H9 (cell line): ENCODE results near the gene OSBPL8. TPM values are rescaled to one million over a fixed set of nuclear protein-coding genes. Genes with fewer than 3 reads are reported as not detected.

Experiments used
- DNase-seq: peaks from one replicate; pipeline ENCODE4 v3.0.0-alpha.2; 2017
- H2AFZ ChIP-seq: one replicate; pipeline ENCODE4 v1.6.1; 2013; ENCODE audit warnings: mild to moderate bottlenecking, low read length, control low read depth, moderate library complexity
- H2AK5ac ChIP-seq: 2 replicates; pipeline ENCODE4 v1.6.1; 2013; ENCODE audit warnings: low read length, control low read depth, mixed read lengths; ENCODE audit not compliant: insufficient read length
- H2BK120ac ChIP-seq: one replicate; pipeline ENCODE4 v1.6.1; 2013; ENCODE audit warnings: low read depth, mild to moderate bottlenecking, low read length, control low read depth, inconsistent platforms; ENCODE audit not compliant: poor library complexity, severe bottlenecking
- H2BK12ac ChIP-seq: 2 replicates; pipeline ENCODE4 v1.6.1; 2013; ENCODE audit warnings: low read length, control low read depth, mixed read lengths, low read depth; ENCODE audit not compliant: insufficient read length
- H2BK15ac ChIP-seq: 2 replicates; pipeline ENCODE4 v1.6.1; 2013; ENCODE audit warnings: low read depth, low read length, control low read depth
- H2BK20ac ChIP-seq: one replicate; pipeline ENCODE4 v1.6.1; 2013; ENCODE audit warnings: low read depth, mild to moderate bottlenecking, low read length, control low read depth, inconsistent platforms; ENCODE audit not compliant: poor library complexity, severe bottlenecking
- H2BK5ac ChIP-seq: 2 replicates; pipeline ENCODE4 v1.6.1; 2013; ENCODE audit warnings: low read length, control low read depth, mixed read lengths; ENCODE audit not compliant: insufficient read length
- H3K14ac ChIP-seq: 2 replicates; pipeline ENCODE4 v1.6.1; 2013; ENCODE audit warnings: low read length, control low read depth; ENCODE audit not compliant: insufficient read depth
- H3K18ac ChIP-seq: 2 replicates; pipeline ENCODE4 v1.6.1; 2013; ENCODE audit warnings: low read depth, mild to moderate bottlenecking, mixed read lengths, low read length, control low read depth; ENCODE audit not compliant: insufficient read length
- H3K23ac ChIP-seq: 2 replicates; pipeline ENCODE4 v1.6.1; 2013; ENCODE audit warnings: low read length, control low read depth, mixed read lengths, low read depth; ENCODE audit not compliant: insufficient read length
- H3K23me2 ChIP-seq: 2 replicates; pipeline ENCODE4 v1.6.1; 2013; ENCODE audit warnings: low read depth, mild to moderate bottlenecking, mixed read lengths, low read length, control low read depth; ENCODE audit not compliant: insufficient read length, poor library complexity, severe bottlenecking
- H3K27ac ChIP-seq: 2 replicates; pipeline ENCODE4 v1.5.1; 2013; ENCODE audit warnings: low read length, control low read depth, mixed read lengths, low read depth; ENCODE audit not compliant: insufficient read length
- H3K27me3 ChIP-seq: 2 replicates; pipeline ENCODE4 v1.6.1; 2013; ENCODE audit warnings: low read length, control low read depth, inconsistent platforms; ENCODE audit not compliant: insufficient read depth
- H3K4ac ChIP-seq: 2 replicates; pipeline ENCODE4 v1.6.1; 2013; ENCODE audit warnings: low read depth, mild to moderate bottlenecking, control low read depth, inconsistent platforms, low read length, moderate library complexity
- H3K4me1 ChIP-seq: 2 replicates; pipeline ENCODE4 v1.6.1; 2013; ENCODE audit warnings: low read length, control low read depth, inconsistent platforms; ENCODE audit not compliant: insufficient read depth
- H3K4me2 ChIP-seq: 2 replicates; pipeline ENCODE4 v1.6.1; 2013; ENCODE audit warnings: low read length, control low read depth, mixed read lengths; ENCODE audit not compliant: insufficient read length, insufficient read depth
- H3K56ac ChIP-seq: 2 replicates; pipeline ENCODE4 v1.6.1; 2013; ENCODE audit warnings: low read depth, mild to moderate bottlenecking, mixed read lengths, low read length, control low read depth; ENCODE audit not compliant: insufficient read length
- H3K79me1 ChIP-seq: 2 replicates; pipeline ENCODE4 v1.6.1; 2013; ENCODE audit warnings: low read depth, mild to moderate bottlenecking, moderate library complexity, low read length, control low read depth, inconsistent platforms; ENCODE audit not compliant: insufficient read depth, poor library complexity, severe bottlenecking
- H3K79me2 ChIP-seq: 2 replicates; pipeline ENCODE4 v1.6.1; 2013; ENCODE audit warnings: low read length, control low read depth, inconsistent platforms; ENCODE audit not compliant: insufficient read depth
- H3K9ac ChIP-seq: 2 replicates; pipeline ENCODE4 v1.6.1; 2013; ENCODE audit warnings: low read length, control low read depth, mixed read lengths; ENCODE audit not compliant: insufficient read length; ENCODE audit errors: extremely low read depth
- H3K9me3 ChIP-seq: one replicate; pipeline ENCODE4 v1.6.1; 2013; ENCODE audit warnings: low read depth, low read length, inconsistent platforms; ENCODE audit not compliant: control insufficient read depth
- H3T11ph ChIP-seq: one replicate; pipeline ENCODE4 v1.6.1; 2013; ENCODE audit warnings: mild to moderate bottlenecking, low read length, control low read depth, inconsistent platforms
- H4K20me1 ChIP-seq: one replicate; pipeline ENCODE4 v1.6.1; 2013; ENCODE audit not compliant: control insufficient read depth, insufficient read length, insufficient read depth
- H4K5ac ChIP-seq: 2 replicates; pipeline ENCODE4 v1.6.1; 2013; ENCODE audit warnings: low read depth, mild to moderate bottlenecking, mixed read lengths, low read length, control low read depth; ENCODE audit not compliant: insufficient read length
- H4K8ac ChIP-seq: replicated peaks from 2 replicates; pipeline ENCODE4 v1.6.1; 2013; ENCODE audit warnings: low read length, control low read depth, mixed read lengths, low read depth; ENCODE audit not compliant: insufficient read length
- H4K91ac ChIP-seq: 2 replicates; pipeline ENCODE4 v1.6.1; 2013; ENCODE audit warnings: low read depth, mild to moderate bottlenecking, moderate library complexity, mixed read lengths, low read length, control low read depth; ENCODE audit not compliant: insufficient read length
- H3K27ac Mint-ChIP-seq, 3 experiments: 2 replicates in 2 of 3; 3 replicates in 1 of 3; pipeline ENCODE4 v1.8.0; 2020 to 2021; ENCODE audit warnings: mixed read lengths in 3 of 3, mild to moderate bottlenecking in 1 of 3, moderate library complexity in 1 of 3
- H3K27me3 Mint-ChIP-seq: 2 replicates; pipeline ENCODE4 v1.8.0; 2021; ENCODE audit warnings: low read depth, mild to moderate bottlenecking, moderate library complexity, mixed read lengths
- H3K36me3 Mint-ChIP-seq, 3 experiments: 2 replicates in 2 of 3; 3 replicates in 1 of 3; pipeline ENCODE4 v1.8.0; 2020 to 2021; ENCODE audit warnings: low read depth in 3 of 3, mixed read lengths in 3 of 3; ENCODE audit not compliant: insufficient read depth in 1 of 3
- H3K4me1 Mint-ChIP-seq, 2 experiments: 2 replicates each; pipeline ENCODE4 v1.8.0; 2020; ENCODE audit warnings: mixed read lengths in 2 of 2
- H3K4me3 Mint-ChIP-seq, 2 experiments: 2 replicates in 1 of 2; 3 replicates in 1 of 2; pipeline ENCODE4 v1.8.0; 2020 to 2021; ENCODE audit warnings: mild to moderate bottlenecking in 2 of 2, mixed read lengths in 2 of 2, moderate library complexity in 1 of 2
- H3K9me3 Mint-ChIP-seq, 2 experiments: 2 replicates in 1 of 2; 3 replicates in 1 of 2; pipeline ENCODE4 v1.8.0; 2020; ENCODE audit warnings: mild to moderate bottlenecking in 2 of 2, mixed read lengths in 2 of 2, moderate library complexity in 1 of 2
- WGBS: extraction: QIAGEN DNeasy Blood & Tissue Kit; methylation state at CpG from one replicate; pipeline ENCODE4 v1.1.7; 2013; ENCODE audit warnings: missing lambda C conversion rate, low lambda C conversion rate, mixed read lengths; ENCODE audit not compliant: insufficient read length; ENCODE audit errors: extremely low coverage; 5-methylcytosine and 5-hydroxymethylcytosine counted together
- total RNA-seq: library from RNA; stranded (reverse); gene quantifications from 2 replicates; pipeline ENCODE4 v1.2.1, GENCODE V29; 2021
- TF ChIP-seq, protein P1 (sequence below): fragments of 200-600 bp; sonication (generic); conservative IDR thresholded peaks from 3 replicates; pipeline ENCODE4 v1.8.0; 2021; ENCODE audit warnings: antibody characterized with exemption, mild to moderate bottlenecking

OSBPL8 gene
- total RNA-seq, 1 experiment from 2014 or later: 61.2 TPM

- Histone ChIP-seq H4K8ac (no peak overlapping the region), H2BK5ac (no peak overlapping the region), H3K27ac (no peak overlapping the region), H3K9me3 (no peaks in the 10 kb centered on the region), H3K4me2 (no peak overlapping the region), H3K27me3 (no peaks in the 10 kb centered on the region), H3K23ac (no peak overlapping the region), H3K9ac (no peak overlapping the region), H2BK12ac (no peak overlapping the region), H4K5ac (no peak overlapping the region), H3K79me1 (no peaks in the 10 kb centered on the region), H2BK20ac (no peak overlapping the region), H3K56ac (no peak overlapping the region), H3K4me1 (no peaks in the 10 kb centered on the region), H2BK120ac (no peak overlapping the region), H3K14ac (no peak overlapping the region), H3K79me2 (no peaks in the 10 kb centered on the region), H4K20me1 (no peaks in the 10 kb centered on the region), H2AK5ac (no peak overlapping the region), H3K23me2 (no peaks in the 10 kb centered on the region), H2BK15ac (no peak overlapping the region), H2AFZ (no peak overlapping the region), H3K4ac (no peak overlapping the region), H3T11ph (no peak overlapping the region), H4K91ac (no peak overlapping the region), H3K18ac (no peak overlapping the region)
- no peak overlapping the region for H3K4me3 Mint-ChIP-seq
- TF ChIP-seq, protein P1, sequence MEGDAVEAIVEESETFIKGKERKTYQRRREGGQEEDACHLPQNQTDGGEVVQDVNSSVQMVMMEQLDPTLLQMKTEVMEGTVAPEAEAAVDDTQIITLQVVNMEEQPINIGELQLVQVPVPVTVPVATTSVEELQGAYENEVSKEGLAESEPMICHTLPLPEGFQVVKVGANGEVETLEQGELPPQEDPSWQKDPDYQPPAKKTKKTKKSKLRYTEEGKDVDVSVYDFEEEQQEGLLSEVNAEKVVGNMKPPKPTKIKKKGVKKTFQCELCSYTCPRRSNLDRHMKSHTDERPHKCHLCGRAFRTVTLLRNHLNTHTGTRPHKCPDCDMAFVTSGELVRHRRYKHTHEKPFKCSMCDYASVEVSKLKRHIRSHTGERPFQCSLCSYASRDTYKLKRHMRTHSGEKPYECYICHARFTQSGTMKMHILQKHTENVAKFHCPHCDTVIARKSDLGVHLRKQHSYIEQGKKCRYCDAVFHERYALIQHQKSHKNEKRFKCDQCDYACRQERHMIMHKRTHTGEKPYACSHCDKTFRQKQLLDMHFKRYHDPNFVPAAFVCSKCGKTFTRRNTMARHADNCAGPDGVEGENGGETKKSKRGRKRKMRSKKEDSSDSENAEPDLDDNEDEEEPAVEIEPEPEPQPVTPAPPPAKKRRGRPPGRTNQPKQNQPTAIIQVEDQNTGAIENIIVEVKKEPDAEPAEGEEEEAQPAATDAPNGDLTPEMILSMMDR: no peak
- no peaks in the 10 kb centered on the region for H3K36me3 Mint-ChIP-seq
- H3K27me3 Mint-ChIP-seq: no peaks in the 10 kb centered on the region
- whole genome bisulfite sequencing: no CpG with 5 or more reads among the region's 5 CpGs
- no peak overlapping the region for H3K27ac Mint-ChIP-seq
- H3K9me3 Mint-ChIP-seq: no peaks in the 10 kb centered on the region
- peaks cover 0 to 5% of the 10 kb centered on the region in 2 experiments; a peak in 2 of 4 replicates for H3K4me1 Mint-ChIP-seq
- DNase-seq: no peak
Measured at GRCh38 chr12:76410781-76411180, 148.8 kb downstream of the OSBPL8 start.
